HepG2 (cell line): ENCODE measurements around the gene AGAP1. TPM values are rescaled to one million over a fixed set of nuclear protein-coding genes. Genes with fewer than 3 reads are reported as not detected.

Experiments used
- AKAP8 ChIP-seq: sonication (generic); formaldehyde crosslinking; IDR thresholded peaks from 2 replicates; pipeline ENCODE4 v1.5.1; 2020; ENCODE audit warnings: mild to moderate bottlenecking, missing genetic modification reagents
- ARHGAP35 ChIP-seq: sonication (generic); formaldehyde crosslinking; IDR thresholded peaks from 2 replicates; pipeline ENCODE4 v1.9.0; 2022; ENCODE audit warnings: mild to moderate bottlenecking, inconsistent platforms, moderate library complexity, missing genetic modification reagents, borderline replicate concordance
- HMGA1 ChIP-seq: sonication (generic); formaldehyde crosslinking; conservative IDR thresholded peaks from 2 replicates; pipeline ENCODE4 v1.4.0; 2020; ENCODE audit warnings: missing genetic modification reagents
- KLF16 ChIP-seq, 2 experiments: sonication (generic) in 1 of 2; formaldehyde crosslinking in 1 of 2; IDR thresholded peaks; 2 replicates each; pipeline versions ENCODE4 v1.6.1 to v1.8.0; 2016 to 2023; ENCODE audit warnings: missing genetic modification reagents in 2 of 2, missing compliant biosample characterization in 1 of 2
- NKX3-1 ChIP-seq: sonication (generic); formaldehyde crosslinking; IDR thresholded peaks from 2 replicates; pipeline ENCODE4 v1.5.0; 2020; ENCODE audit warnings: missing genetic modification reagents
- RAD21 ChIP-seq: fragments of 450-650 bp; formaldehyde crosslinking; IDR thresholded peaks from 2 replicates; pipeline ENCODE4 v1.5.0; 2020; ENCODE audit warnings: mild to moderate bottlenecking
- RFX5 ChIP-seq: IDR thresholded peaks from 2 replicates; pipeline ENCODE4 v1.6.1; 2011; ENCODE audit warnings: low read depth, low read length, improper control_type of control experiment
- SMC3 ChIP-seq: IDR thresholded peaks from 2 replicates; pipeline ENCODE4 v1.6.1; 2011; ENCODE audit warnings: low read length, improper control_type of control experiment
- SP5 ChIP-seq: IDR thresholded peaks from 2 replicates; pipeline ENCODE4 v1.6.1; 2016; ENCODE audit warnings: low read depth, borderline replicate concordance
- ZFP41 ChIP-seq: sonication (generic); formaldehyde crosslinking; IDR thresholded peaks from 2 replicates; pipeline ENCODE4 v1.4.0; 2020; ENCODE audit warnings: mild to moderate bottlenecking, missing genetic modification reagents, borderline replicate concordance
- ZNF101 ChIP-seq: sonication (generic); formaldehyde crosslinking; IDR thresholded peaks from 2 replicates; pipeline ENCODE4 v1.4.0; 2020; ENCODE audit warnings: mild to moderate bottlenecking, low read depth, missing genetic modification reagents, borderline replicate concordance
- ZNF207 ChIP-seq: fragments of 450-650 bp; IDR thresholded peaks from 2 replicates; pipeline ENCODE4 v1.6.1; 2016; ENCODE audit warnings: antibody characterized with exemption, borderline replicate concordance
- polyA plus RNA-seq, 8 experiments: library from polyadenylated mRNA; depleted of rRNA in 3 of 8; stranded (reverse) in 7 of 8; unstranded in 1 of 8; fragments of >200 nt; fragmentation: Illumina TruSeq in 4 of 8; extraction: Trizol in 4 of 8; gene quantifications; 2 replicates each; pipeline versions ENCODE4 v1.2.1 to v1.2.3, GENCODE V29; 2011 to 2016; ENCODE audit warnings: low read depth in 4 of 8, missing spikeins in 1 of 8, mixed read lengths in 1 of 8; ENCODE audit not compliant: insufficient read depth in 1 of 8
- total RNA-seq, 5 experiments: library from RNA; depleted of rRNA; stranded (reverse); fragments of >200 nt; fragmentation: Illumina TruSeq; extraction: Trizol; gene quantifications; 2 replicates each; pipeline ENCODE4 v1.2.3, GENCODE V29; 2016; ENCODE audit warnings: low read depth in 1 of 5
- TF ChIP-seq, protein P1 (sequence below): sonication (generic); formaldehyde crosslinking; conservative IDR thresholded peaks from 2 replicates; pipeline ENCODE4 v1.5.0; 2020; ENCODE audit warnings: missing genetic modification reagents
- TF ChIP-seq, protein P2 (sequence below): sonication (generic); formaldehyde crosslinking; IDR thresholded peaks from 2 replicates; pipeline ENCODE4 v1.8.1; 2023; ENCODE audit warnings: missing genetic modification reagents, mild to moderate bottlenecking, borderline replicate concordance
- TF ChIP-seq, protein P3 (sequence below): sonication (generic); formaldehyde crosslinking; IDR thresholded peaks from 2 replicates; pipeline ENCODE4 v1.8.0; 2022; ENCODE audit warnings: missing genetic modification reagents, mild to moderate bottlenecking, borderline replicate concordance
- TF ChIP-seq, protein P4 (sequence below): sonication (generic); formaldehyde crosslinking; IDR thresholded peaks from 2 replicates; pipeline ENCODE4; 2020; ENCODE audit warnings: missing genetic modification reagents, mild to moderate bottlenecking, borderline replicate concordance
- TF ChIP-seq, protein P5 (sequence below): sonication (generic); formaldehyde crosslinking; IDR thresholded peaks from 2 replicates; pipeline ENCODE4 v1.5.0; 2020; ENCODE audit warnings: mild to moderate bottlenecking, missing genetic modification reagents, borderline replicate concordance
- TF ChIP-seq, protein P6 (sequence below): sonication (generic); formaldehyde crosslinking; IDR thresholded peaks from 2 replicates; pipeline ENCODE4 v1.8.0; 2022; ENCODE audit warnings: mild to moderate bottlenecking, missing genetic modification reagents, moderate library complexity
- TF ChIP-seq, protein P7 (sequence below): sonication (generic); formaldehyde crosslinking; IDR thresholded peaks from 2 replicates; pipeline ENCODE4 v1.4.0; 2020; ENCODE audit warnings: missing genetic modification reagents

AGAP1 gene
- total and polyA plus RNA-seq, 2 of the 13 experiments (the other 11 are each of a cell fraction or from before 2014, with no cell fraction given), result 21.2 to 32.7 TPM

DNA sequence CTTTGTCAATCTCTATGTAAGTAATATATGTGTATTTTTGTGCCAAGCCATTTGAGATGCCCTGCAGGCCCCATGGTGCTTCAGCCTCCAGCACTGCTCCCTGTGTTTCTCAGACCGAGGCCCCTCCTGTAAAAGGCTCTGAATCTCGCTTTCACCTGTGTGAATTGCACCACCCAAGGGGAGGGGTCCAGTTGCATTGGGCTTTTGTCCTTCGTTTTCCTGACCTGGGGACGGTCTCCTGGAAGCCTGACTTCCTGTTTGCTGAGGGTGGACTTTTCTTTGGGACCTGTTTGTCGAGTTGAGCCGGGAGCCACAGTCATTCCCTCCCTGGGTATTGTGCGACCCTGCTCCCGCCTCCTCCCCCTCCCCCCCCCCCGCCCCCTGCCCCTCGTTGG, 48.9 kb downstream of the AGAP1 start (continued):
- TF ChIP-seq AKAP8 (CRISPR knock-in tag) (no peak; the same call in 1 of the 2 replicates), HMGA1 (CRISPR knock-in tag) (no peak), RFX5 (no peak), KLF16 (CRISPR knock-in tag; IDR thresholded peaks at IDR 0.05) (no peak; a peak in 1 of 4 replicates), NKX3-1 (CRISPR knock-in tag) (no peak), ZNF207 (no peak), RAD21 (CRISPR knock-in tag) (no peak), SMC3 (no peak), ZFP41 (CRISPR knock-in tag) (no peak), ZNF101 (no peak), ARHGAP35 (CRISPR knock-in tag) (no peak), SP5 (CRISPR knock-in tag) (peak; percentile 98)
- TF ChIP-seq, protein P1, sequence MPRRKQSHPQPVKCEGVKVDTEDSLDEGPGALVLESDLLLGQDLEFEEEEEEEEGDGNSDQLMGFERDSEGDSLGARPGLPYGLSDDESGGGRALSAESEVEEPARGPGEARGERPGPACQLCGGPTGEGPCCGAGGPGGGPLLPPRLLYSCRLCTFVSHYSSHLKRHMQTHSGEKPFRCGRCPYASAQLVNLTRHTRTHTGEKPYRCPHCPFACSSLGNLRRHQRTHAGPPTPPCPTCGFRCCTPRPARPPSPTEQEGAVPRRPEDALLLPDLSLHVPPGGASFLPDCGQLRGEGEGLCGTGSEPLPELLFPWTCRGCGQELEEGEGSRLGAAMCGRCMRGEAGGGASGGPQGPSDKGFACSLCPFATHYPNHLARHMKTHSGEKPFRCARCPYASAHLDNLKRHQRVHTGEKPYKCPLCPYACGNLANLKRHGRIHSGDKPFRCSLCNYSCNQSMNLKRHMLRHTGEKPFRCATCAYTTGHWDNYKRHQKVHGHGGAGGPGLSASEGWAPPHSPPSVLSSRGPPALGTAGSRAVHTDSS (CRISPR knock-in tag), result no peak
- TF ChIP-seq, protein P2, sequence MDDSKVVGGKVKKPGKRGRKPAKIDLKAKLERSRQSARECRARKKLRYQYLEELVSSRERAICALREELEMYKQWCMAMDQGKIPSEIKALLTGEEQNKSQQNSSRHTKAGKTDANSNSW, result no peak
- TF ChIP-seq, protein P3, sequence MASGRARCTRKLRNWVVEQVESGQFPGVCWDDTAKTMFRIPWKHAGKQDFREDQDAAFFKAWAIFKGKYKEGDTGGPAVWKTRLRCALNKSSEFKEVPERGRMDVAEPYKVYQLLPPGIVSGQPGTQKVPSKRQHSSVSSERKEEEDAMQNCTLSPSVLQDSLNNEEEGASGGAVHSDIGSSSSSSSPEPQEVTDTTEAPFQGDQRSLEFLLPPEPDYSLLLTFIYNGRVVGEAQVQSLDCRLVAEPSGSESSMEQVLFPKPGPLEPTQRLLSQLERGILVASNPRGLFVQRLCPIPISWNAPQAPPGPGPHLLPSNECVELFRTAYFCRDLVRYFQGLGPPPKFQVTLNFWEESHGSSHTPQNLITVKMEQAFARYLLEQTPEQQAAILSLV, result no peak
- TF ChIP-seq, protein P4, sequence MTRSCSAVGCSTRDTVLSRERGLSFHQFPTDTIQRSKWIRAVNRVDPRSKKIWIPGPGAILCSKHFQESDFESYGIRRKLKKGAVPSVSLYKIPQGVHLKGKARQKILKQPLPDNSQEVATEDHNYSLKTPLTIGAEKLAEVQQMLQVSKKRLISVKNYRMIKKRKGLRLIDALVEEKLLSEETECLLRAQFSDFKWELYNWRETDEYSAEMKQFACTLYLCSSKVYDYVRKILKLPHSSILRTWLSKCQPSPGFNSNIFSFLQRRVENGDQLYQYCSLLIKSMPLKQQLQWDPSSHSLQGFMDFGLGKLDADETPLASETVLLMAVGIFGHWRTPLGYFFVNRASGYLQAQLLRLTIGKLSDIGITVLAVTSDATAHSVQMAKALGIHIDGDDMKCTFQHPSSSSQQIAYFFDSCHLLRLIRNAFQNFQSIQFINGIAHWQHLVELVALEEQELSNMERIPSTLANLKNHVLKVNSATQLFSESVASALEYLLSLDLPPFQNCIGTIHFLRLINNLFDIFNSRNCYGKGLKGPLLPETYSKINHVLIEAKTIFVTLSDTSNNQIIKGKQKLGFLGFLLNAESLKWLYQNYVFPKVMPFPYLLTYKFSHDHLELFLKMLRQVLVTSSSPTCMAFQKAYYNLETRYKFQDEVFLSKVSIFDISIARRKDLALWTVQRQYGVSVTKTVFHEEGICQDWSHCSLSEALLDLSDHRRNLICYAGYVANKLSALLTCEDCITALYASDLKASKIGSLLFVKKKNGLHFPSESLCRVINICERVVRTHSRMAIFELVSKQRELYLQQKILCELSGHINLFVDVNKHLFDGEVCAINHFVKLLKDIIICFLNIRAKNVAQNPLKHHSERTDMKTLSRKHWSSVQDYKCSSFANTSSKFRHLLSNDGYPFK (CRISPR knock-in tag), result no peak; the same call in 1 of the 2 replicates
- TF ChIP-seq, protein P5, sequence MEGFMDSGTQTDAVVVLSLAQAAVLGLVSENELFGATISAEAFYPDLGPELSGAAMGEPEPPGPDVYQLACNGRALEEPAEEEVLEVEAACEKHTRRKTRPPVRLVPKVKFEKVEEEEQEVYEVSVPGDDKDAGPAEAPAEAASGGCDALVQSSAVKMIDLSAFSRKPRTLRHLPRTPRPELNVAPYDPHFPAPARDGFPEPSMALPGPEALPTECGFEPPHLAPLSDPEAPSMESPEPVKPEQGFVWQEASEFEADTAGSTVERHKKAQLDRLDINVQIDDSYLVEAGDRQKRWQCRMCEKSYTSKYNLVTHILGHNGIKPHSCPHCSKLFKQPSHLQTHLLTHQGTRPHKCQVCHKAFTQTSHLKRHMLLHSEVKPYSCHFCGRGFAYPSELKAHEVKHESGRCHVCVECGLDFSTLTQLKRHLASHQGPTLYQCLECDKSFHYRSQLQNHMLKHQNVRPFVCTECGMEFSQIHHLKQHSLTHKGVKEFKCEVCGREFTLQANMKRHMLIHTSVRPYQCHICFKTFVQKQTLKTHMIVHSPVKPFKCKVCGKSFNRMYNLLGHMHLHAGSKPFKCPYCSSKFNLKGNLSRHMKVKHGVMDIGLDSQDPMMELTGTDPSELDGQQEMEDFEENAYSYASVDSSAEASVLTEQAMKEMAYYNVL (CRISPR knock-in tag), result no peak; the same call in 1 of the 2 replicates
- TF ChIP-seq, protein P6, sequence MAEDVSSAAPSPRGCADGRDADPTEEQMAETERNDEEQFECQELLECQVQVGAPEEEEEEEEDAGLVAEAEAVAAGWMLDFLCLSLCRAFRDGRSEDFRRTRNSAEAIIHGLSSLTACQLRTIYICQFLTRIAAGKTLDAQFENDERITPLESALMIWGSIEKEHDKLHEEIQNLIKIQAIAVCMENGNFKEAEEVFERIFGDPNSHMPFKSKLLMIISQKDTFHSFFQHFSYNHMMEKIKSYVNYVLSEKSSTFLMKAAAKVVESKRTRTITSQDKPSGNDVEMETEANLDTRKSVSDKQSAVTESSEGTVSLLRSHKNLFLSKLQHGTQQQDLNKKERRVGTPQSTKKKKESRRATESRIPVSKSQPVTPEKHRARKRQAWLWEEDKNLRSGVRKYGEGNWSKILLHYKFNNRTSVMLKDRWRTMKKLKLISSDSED (CRISPR knock-in tag), result no peak
- TF ChIP-seq, protein P7, sequence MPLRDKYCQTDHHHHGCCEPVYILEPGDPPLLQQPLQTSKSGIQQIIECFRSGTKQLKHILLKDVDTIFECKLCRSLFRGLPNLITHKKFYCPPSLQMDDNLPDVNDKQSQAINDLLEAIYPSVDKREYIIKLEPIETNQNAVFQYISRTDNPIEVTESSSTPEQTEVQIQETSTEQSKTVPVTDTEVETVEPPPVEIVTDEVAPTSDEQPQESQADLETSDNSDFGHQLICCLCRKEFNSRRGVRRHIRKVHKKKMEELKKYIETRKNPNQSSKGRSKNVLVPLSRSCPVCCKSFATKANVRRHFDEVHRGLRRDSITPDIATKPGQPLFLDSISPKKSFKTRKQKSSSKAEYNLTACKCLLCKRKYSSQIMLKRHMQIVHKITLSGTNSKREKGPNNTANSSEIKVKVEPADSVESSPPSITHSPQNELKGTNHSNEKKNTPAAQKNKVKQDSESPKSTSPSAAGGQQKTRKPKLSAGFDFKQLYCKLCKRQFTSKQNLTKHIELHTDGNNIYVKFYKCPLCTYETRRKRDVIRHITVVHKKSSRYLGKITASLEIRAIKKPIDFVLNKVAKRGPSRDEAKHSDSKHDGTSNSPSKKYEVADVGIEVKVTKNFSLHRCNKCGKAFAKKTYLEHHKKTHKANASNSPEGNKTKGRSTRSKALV, result no peak
